KMS-11 (cell line): ENCODE results near the gene RPS25.
A peak's percentile ranks its signal among the peaks of the same experiment; 100 is the strongest.

Experiments used
- H2AFZ ChIP-seq: fragments of 200-600 bp; sonication (generic); 2 replicates; pipeline ENCODE4 v1.6.1; 2016; ENCODE audit warnings: antibody characterized with exemption, mixed run types, low read depth
- H3K27ac ChIP-seq: fragments of 200-600 bp; sonication (generic); 2 replicates; pipeline ENCODE4 v1.6.1; 2016; ENCODE audit warnings: mild to moderate bottlenecking, mixed run types
- H3K27me3 ChIP-seq: fragments of 200-600 bp; sonication (generic); 2 replicates; pipeline ENCODE4 v1.6.1; 2017; ENCODE audit warnings: mild to moderate bottlenecking, low read depth, mixed run types, moderate library complexity; ENCODE audit not compliant: insufficient read depth
- H3K36me3 ChIP-seq: fragments of 200-600 bp; sonication (generic); 2 replicates; pipeline ENCODE4 v1.6.1; 2017; ENCODE audit warnings: mild to moderate bottlenecking, mixed run types; ENCODE audit not compliant: insufficient read depth
- H3K4me1 ChIP-seq: fragments of 200-600 bp; sonication (generic); 2 replicates; pipeline ENCODE4 v1.6.1; 2016; ENCODE audit warnings: mild to moderate bottlenecking, low read depth, mixed run types; ENCODE audit not compliant: poor library complexity, severe bottlenecking
- H3K4me2 ChIP-seq: fragments of 200-600 bp; sonication (generic); 2 replicates; pipeline ENCODE4 v1.7.0; 2016; ENCODE audit warnings: mild to moderate bottlenecking, mixed run types
- H3K4me3 ChIP-seq: fragments of 200-600 bp; sonication (generic); IDR thresholded peaks from 2 replicates; pipeline ENCODE4 v1.6.1; 2017; ENCODE audit warnings: low read depth, low read length, mixed read lengths; ENCODE audit not compliant: insufficient read depth
- H3K79me2 ChIP-seq: fragments of 200-600 bp; sonication (generic); 2 replicates; pipeline ENCODE4 v1.6.1; 2016; ENCODE audit warnings: low read depth, mixed run types; ENCODE audit not compliant: insufficient read depth
- H3K9ac ChIP-seq: fragments of 200-600 bp; sonication (generic); 2 replicates; pipeline ENCODE4 v1.6.1; 2016; ENCODE audit warnings: mild to moderate bottlenecking, mixed run types
- H4K20me1 ChIP-seq: fragments of 200-600 bp; sonication (generic); 2 replicates; pipeline ENCODE4 v1.6.1; 2016; ENCODE audit warnings: mild to moderate bottlenecking, mixed run types; ENCODE audit not compliant: insufficient read depth
- TF ChIP-seq, protein P1 (sequence below): fragments of 200-600 bp; sonication (generic); conservative IDR thresholded peaks from 2 replicates; pipeline ENCODE4 v1.6.1; 2017; ENCODE audit warnings: low read depth, mild to moderate bottlenecking, antibody characterized with exemption, low read length, moderate library complexity, mixed read lengths

RPS25 gene

DNA sequence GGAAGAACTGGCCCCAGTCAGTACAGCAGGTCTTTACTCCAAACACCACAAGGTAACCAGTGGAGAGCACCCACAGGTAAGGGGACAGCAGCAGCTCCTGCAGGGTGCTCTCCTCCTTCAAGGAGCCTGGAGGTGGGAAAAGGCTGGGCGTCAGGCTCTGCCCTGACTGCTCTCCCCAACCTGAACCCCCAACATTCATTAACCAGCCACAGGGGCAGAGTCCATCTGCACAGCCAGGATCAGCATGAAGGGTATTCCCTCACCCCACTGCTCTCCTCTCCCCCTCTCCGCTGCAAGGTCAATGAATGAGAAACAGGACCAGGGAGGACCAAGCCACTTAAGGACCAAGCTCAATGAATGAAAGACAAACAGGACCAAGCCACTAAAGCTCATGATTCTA lies 8.8 kb upstream of the RPS25 start:
- H3K27ac ChIP-seq, result no peak overlapping the region
- peaks cover 62% of the 10 kb centered on the region for H3K4me1 ChIP-seq
- H3K79me2 ChIP-seq, result peaks cover 40% of the 10 kb centered on the region
- no peaks in the 10 kb centered on the region for H4K20me1 ChIP-seq
- no peak overlapping the region for H3K9ac ChIP-seq
- 0 out of 2 replicates have a peak overlapping the region, but pooled peaks have one; percentile 96 for H3K4me2 ChIP-seq
- TF ChIP-seq, protein P1, sequence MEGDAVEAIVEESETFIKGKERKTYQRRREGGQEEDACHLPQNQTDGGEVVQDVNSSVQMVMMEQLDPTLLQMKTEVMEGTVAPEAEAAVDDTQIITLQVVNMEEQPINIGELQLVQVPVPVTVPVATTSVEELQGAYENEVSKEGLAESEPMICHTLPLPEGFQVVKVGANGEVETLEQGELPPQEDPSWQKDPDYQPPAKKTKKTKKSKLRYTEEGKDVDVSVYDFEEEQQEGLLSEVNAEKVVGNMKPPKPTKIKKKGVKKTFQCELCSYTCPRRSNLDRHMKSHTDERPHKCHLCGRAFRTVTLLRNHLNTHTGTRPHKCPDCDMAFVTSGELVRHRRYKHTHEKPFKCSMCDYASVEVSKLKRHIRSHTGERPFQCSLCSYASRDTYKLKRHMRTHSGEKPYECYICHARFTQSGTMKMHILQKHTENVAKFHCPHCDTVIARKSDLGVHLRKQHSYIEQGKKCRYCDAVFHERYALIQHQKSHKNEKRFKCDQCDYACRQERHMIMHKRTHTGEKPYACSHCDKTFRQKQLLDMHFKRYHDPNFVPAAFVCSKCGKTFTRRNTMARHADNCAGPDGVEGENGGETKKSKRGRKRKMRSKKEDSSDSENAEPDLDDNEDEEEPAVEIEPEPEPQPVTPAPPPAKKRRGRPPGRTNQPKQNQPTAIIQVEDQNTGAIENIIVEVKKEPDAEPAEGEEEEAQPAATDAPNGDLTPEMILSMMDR, result no peak
- no peaks in the 10 kb centered on the region; the same call in 1 of the 2 replicates for H3K36me3 ChIP-seq
- H3K4me3 ChIP-seq, result no peak overlapping the region
- no peak overlapping the region for H2AFZ ChIP-seq
- no peaks in the 10 kb centered on the region for H3K27me3 ChIP-seq

DNA sequence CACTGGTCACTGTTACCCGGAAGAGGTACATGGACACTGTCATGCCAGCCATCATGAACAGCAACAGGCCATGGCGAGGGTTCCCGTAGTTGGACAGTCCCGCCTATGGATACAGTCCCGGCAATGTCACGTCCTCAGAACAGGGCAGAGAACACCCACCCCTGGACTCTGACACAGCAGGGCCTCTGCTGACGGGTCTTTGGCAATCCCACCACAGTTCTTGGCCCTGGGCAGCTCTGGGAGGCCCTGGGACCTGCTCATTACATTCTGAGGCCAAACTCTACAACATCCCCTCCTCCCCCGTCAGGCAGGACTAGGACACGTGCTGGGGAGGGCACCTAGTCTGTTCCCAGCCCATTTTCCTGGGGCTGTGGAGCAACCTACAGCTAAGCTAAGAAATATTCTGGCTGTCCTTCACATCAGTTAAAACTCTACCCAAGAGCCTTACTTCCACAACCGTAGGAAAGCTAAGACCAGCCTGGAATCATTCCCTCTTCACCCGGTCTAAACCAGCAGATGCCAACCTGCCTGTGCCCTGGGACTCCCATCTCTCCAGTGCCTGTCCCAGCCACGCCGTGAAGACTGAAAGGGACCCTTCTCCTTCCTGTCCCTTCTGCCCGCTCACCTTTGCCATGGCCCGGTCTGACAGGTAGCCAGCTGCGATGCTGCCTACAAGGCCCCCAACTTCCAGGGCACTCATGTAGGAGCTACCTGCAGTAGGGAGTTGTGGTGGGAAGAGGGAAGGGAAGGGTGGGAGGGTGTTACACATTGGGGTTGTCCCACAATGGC lies 8.0 kb upstream of the RPS25 start:
- H3K9ac ChIP-seq, result no peak overlapping the region
- no peak overlapping the region; the same call in 1 of the 2 replicates for H3K27ac ChIP-seq
- H3K36me3 ChIP-seq, result no peaks in the 10 kb centered on the region; the same call in 1 of the 2 replicates
- H3K4me1 ChIP-seq, result peaks cover 70% of the 10 kb centered on the region
- H2AFZ ChIP-seq, result no peak overlapping the region
- TF ChIP-seq, protein P1, result no peak
- peaks cover 48% of the 10 kb centered on the region for H3K79me2 ChIP-seq
- H3K4me2 ChIP-seq, result no peak overlapping the region; the same call in 1 of the 2 replicates
- H3K4me3 ChIP-seq, result no peak overlapping the region
- H3K27me3 ChIP-seq, result no peaks in the 10 kb centered on the region
- H4K20me1 ChIP-seq, result no peaks in the 10 kb centered on the region

DNA sequence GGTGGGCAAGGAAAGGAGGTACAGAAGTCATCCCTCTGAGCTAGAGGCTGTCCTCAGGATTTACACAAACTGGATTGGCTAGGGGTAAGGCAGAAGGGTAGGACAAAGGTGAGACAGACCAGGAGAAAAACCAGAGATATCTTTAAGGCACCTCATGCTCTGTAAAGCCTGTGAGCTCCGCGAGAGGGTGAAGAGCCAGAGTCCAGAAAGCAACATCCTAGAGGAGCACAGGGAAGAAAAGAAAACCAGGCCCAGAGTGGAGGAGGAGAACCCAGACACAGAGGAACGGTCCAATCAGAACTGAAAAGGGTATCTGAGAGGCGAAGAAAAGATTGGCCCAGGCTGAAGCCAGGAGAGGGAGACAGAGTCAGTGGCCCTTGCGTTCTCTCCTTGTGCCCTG lies 7.4 kb upstream of the RPS25 start:
- Histone ChIP-seq H3K4me3 (no peak overlapping the region), H3K79me2 (peaks cover 54% of the 10 kb centered on the region), H3K27me3 (no peaks in the 10 kb centered on the region), H2AFZ (no peak overlapping the region), H3K4me1 (peaks cover 77% of the 10 kb centered on the region), H3K4me2 (peak overlapping the region; percentile 96; the same call in 1 of the 2 replicates), H3K36me3 (no peaks in the 10 kb centered on the region; the same call in 1 of the 2 replicates), H3K9ac (no peak overlapping the region), H3K27ac (peak overlapping the region; percentile 87; the same call in 1 of the 2 replicates), H4K20me1 (no peaks in the 10 kb centered on the region)
- TF ChIP-seq, protein P1, result no peak

DNA sequence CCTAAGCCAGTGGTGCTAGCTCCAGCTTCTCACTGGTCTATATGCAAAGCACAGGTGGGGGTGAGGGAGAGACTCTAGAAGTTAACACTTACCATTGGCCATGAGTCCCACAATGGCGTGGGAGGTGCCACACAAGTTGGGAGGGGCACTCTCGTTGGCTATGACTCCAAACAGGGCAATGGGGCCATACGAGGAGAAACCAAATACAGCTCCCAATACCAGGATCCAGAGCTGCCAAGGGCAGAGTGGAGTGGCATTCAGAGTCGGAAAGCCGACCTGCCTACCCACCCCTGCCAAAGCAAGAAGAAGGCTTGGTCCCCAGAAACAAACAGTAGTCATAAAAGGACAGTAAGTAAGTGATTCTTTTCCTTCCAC lies 6.9 kb upstream of the RPS25 start:
- no peaks in the 10 kb centered on the region; the same call in 1 of the 2 replicates for H3K36me3 ChIP-seq
- peak overlapping the region; percentile 96; the same call in 1 of the 2 replicates for H3K4me2 ChIP-seq
- peaks cover 59% of the 10 kb centered on the region for H3K79me2 ChIP-seq
- no peaks in the 10 kb centered on the region for H4K20me1 ChIP-seq
- H3K27me3 ChIP-seq, result no peaks in the 10 kb centered on the region
- peak overlapping the region; percentile 87; the same call in 1 of the 2 replicates for H3K27ac ChIP-seq
- no peak overlapping the region for H3K4me3 ChIP-seq
- H3K9ac ChIP-seq, result no peak overlapping the region
- H2AFZ ChIP-seq, result no peak overlapping the region
- peaks cover 79% of the 10 kb centered on the region for H3K4me1 ChIP-seq
- TF ChIP-seq, protein P1, result no peak
